ENCODE data around the gene NMRAL1. TPM values are rescaled to one million over a fixed set of nuclear protein-coding genes. Genes with fewer than 3 reads are reported as not detected.

The NMRAL1 gene
- total RNA-seq, 1 donor from 2014 or later = 45.1 TPM

DNA sequence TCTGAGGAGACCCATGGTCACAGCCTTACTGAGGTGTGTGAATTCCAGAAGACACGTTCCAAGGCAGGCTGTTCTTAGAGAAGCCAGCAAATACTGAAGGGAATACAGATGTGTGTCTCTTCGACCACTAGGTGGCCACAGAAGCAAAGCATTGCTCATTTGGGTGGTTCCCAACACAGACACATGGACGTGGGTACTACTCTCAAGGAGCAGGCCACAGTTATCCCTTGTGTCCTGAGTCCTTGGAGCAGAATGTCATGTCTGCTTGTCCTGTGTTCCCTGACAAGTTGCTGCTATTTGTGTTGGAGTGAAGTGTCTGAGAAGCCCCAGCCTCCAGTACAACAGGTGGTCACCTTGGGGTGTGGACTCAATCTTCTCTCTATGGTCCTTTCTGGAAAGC lies 32.0 kb upstream of the NMRAL1 start:
- intact Hi-C loops (cut with micrococcal nuclease) = loop anchor here (1.0 to 10.0 kb wide), 5 partner anchors 9 to 448 kb away; partner anchors contain the start of genes SEC14L5 and UBALD1

DNA sequence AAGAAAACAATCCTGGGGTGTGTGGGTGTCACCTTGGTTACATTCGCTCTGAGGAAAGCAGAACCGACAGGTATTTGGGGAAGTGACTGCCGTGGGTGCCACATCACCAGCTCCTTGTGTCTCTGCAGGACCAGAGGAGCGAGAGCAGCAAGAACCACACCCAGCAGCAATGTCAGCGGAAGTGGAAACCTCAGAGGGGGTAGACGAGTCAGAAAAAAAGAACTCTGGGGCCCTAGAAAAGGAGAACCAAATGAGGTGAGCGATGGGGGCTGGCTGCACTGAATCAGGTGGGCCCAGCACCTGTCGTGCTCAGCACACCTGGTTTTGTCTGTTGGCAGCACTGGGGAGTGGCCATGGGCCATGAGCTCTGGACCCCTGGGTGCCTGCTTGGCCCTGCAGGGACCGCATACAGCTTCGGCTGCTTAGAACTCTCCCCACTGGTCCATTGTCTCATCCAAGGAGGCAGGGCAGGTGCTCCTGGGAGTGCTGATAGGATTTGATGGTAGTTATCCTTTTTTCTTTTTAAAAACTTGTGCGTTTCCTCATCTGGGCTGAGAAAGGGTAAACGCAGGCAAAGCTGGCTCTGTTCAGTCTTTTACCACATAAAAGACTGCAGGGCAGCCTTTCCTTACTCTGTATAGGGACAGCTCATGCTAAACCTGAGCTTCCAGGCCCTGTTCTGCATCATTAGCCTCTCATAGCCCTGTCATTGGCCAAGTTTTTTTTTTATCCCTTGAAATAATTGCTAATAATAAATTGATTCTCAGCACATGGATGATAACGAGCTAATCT lies 31.1 kb upstream of the NMRAL1 start:
- intact Hi-C loops (cut with micrococcal nuclease) = loop anchor here (1.0 to 10.0 kb wide), 6 partner anchors 10 to 449 kb away; partner anchors contain the start of genes HMOX2, SEC14L5 and UBALD1

- intact Hi-C loops (cut with micrococcal nuclease) = loop anchor here (10.0 kb wide), 2 partner anchors 114 to 454 kb away; partner anchors contain the start of genes SEC14L5 and UBALD1
Observed at GRCh38 chr16:4501071-4501478, 26.6 kb upstream of the NMRAL1 start.

DNA sequence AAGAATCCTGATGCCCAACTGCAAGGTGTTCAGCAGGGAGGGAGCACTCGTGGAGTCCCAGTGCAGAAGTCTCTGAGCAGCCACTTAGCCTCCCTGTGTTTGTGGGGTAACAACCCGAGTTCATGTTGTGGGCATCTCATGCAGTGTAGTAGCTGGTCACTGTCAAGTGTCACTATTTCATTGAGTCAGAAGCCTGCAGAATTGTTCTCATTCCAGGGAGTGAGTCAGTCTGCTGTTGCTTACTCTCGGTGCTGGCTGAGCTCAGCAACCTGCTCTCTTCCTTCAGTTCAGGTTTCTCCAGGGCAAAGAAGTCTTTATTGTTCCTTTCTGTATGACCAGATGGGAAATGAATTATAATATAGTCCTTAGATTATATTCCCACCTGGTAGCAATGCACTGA lies 25.8 kb upstream of the NMRAL1 start:
- intact Hi-C loops (cut with micrococcal nuclease) = loop anchor here (10.0 kb wide), 2 partner anchors 115 to 455 kb away; partner anchors contain the start of genes SEC14L5 and UBALD1

DNA sequence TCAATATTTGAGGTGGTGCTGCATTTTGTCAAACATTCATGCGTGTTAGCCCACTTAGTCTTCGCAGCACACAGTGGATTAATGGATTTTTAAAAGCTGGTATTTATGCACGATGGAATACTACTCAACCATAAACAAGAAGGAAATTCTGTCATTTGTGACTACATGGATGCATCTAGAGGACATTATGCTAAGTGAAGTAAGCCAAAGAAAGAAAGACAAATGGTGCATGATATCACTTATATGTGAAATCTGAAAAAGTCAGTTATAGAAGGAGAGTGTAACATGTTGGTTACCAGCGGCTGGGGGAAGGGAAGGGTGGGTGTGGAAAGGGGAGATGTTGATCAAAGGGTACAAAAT lies 24.8 kb upstream of the NMRAL1 start:
- intact Hi-C loops (cut with micrococcal nuclease) = no loop called here

DNA sequence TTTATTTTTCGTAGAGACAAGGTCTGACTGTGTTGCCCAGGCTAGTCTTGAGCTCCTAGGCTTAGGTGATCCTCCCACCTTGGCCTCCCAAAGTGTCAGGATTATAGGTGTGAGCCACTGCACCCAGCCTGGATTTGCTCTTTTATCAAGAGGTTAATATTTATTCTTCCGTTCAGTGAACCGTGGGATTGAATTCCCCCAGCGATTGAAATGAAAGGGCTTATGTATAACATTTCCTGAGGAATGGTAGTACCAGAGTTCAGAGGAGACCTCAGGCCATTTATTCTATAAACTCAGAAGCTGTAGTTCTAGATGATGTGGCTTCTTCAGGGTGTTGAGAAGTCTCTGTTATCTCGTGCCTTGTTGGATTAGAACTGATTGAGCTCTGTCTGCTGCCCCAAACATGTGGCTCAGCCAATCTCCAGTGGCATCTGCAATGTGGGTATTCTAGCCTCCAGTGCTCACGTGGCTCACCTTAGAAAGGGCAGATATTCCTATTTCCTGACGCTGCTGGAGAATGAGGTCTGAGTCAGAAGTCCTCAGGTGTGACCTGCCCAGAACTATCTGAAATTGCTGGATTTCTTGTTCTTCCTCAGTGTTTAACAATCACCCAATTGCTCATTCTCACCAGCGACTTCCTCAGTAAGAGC lies 24.2 kb upstream of the NMRAL1 start:
- intact Hi-C loops (cut with micrococcal nuclease) = no loop called here

GRCh38 chr16:4496305-4496704 lies 21.9 kb upstream of the NMRAL1 start:
- intact Hi-C loops (cut with micrococcal nuclease) = no loop called here

DNA sequence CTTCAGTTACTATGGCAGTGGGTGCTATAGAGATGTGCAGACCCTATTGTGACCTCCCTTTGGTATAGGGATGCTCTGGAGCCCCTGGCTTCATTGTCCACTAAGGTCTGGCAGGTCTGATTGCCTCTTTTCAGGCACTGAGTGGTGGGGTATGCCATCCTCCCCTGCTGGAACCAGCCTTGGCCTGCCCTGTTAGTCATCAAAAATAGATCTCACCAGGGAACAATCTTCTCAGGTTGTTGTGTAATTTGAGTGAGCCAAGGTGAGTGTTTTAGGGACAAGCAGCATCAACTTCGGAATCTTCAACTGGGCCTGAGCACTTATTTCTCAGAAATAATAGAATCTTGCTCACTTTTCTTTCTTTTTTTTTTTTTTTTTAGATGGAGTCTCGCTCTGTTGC lies 21.3 kb upstream of the NMRAL1 start:
- intact Hi-C loops (cut with micrococcal nuclease) = no loop called here

DNA sequence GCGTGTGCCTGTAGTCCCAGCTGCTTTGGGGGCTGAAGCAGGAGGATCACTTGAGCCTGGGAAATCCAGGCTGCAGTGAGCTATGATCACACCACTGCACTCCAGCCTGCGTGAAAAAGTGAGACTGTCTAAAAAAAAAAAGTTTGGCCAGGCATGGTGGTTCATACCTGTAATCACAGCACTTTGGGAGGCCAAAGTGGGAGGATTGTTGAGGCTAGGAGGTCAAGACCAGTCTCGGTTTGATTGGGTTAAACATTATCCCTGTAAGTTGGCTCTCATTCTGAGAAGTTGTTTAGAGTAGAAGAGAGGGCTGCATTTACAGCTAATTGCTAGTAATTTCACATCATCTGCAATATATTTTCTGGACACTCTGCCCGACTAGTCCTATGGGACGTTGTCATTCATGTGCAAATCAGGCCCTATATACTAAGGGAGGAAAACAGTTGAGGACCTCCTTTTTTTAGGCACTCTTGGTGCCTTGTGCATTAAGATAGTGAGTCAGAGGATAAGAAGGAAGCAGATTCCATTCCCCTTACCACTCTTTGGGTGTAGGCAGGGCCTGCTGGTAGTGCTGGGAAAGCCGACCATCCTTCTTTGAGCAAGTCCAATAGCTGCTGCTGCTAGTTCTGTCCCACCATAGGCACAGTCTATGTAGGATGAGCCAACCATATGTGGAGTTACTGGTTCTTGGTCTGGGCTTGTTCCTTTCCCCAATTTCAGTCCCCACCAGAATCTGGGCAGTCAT lies 20.5 kb upstream of the NMRAL1 start:
- intact Hi-C loops (cut with micrococcal nuclease) = no loop called here

- intact Hi-C loops (cut with micrococcal nuclease) = no loop called here
Observed at GRCh38 chr16:4491898-4492297, 17.5 kb upstream of the NMRAL1 start.

- intact Hi-C loops (cut with micrococcal nuclease) = no loop called here
Observed at GRCh38 chr16:4489030-4489429, 14.6 kb upstream of the NMRAL1 start.

DNA sequence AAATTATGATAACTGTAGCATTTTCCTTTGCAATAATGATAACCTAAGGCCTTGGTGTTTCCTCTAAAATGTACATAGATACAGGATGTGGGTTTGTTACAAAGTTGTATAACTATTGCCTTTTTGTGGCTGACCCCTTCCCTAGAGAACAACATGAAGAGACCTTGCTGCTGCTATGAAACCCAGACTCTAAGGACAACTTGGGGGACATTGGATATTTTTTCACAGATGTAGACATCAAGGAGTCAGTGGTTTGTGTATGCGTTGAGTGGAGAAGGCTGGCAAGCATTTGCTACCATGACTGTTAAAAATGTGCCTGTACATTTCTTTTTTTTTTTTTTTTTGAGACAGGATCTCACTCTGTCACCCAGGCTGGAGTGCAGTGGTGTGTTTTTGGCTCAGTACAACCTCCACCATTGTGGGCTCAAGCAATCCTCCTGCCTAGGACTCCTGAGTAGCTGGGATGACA lies 14.1 kb upstream of the NMRAL1 start:
- intact Hi-C loops (cut with micrococcal nuclease) = loop anchor here (1.0 kb wide), 1 partner anchor 12 kb away; the partner anchor contains the start of gene HMOX2

DNA sequence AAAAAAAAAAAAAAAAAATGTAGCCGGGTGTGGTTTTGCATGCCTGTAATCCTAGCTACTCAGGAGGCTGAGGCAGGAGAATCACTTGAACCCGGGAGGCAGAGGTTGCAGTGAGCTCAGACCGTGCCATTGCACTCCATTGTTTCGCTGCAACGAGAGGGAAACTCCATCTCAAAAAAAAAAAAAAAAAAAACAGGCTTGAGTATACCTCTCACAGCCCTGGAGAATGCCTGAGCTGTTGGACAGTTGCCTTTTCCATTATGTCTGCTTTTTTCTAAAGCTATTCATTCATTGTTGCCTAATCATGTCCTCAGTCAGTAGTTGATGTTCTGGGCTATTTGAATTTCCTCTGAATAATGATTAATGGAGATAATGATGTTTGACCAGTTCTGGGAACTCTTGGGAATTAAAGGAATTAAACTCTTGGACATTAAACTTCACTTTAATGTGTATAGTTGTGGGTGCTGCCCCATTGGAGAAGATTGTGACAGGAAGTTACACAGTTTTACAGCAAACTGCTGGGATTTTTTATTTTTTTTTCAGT lies 13.6 kb upstream of the NMRAL1 start:
- intact Hi-C loops (cut with micrococcal nuclease) = loop anchor here (1.0 kb wide), 1 partner anchor 12 kb away; the partner anchor contains the start of gene HMOX2

- intact Hi-C loops (cut with micrococcal nuclease) = no loop called here
Observed at GRCh38 chr16:4486126-4486893, 11.9 kb upstream of the NMRAL1 start.

- intact Hi-C loops (cut with micrococcal nuclease) = no loop called here
Observed at GRCh38 chr16:4481963-4482362, 7.5 kb upstream of the NMRAL1 start.

DNA sequence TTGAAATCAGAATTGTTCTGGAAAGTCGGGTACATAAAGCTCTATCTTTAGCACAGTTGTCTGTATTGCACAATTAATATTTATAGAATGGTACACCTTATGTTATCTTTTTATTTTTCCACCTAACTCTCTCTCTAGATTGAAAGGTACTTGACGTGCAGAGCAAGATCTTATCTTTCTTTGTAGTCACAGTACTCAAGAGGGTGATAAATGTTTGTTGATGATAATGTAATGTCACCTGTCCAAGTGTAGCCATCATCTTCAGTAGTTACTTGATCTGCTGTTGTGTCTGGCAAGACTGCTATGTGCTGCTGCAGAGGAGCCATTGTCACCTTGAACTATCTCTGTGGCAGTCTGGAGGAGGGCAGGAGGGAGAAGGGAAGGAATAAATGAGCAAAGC lies 7.1 kb upstream of the NMRAL1 start:
- intact Hi-C loops (cut with micrococcal nuclease) = no loop called here

GRCh38 chr16:4477966-4478365 lies 3.5 kb upstream of the NMRAL1 start:
- intact Hi-C loops (cut with micrococcal nuclease) = loop anchor here (2.0 to 5.0 kb wide), 7 partner anchors 39 to 481 kb away; partner anchors contain the start of genes CDIP1, MGRN1 and SEC14L5

DNA sequence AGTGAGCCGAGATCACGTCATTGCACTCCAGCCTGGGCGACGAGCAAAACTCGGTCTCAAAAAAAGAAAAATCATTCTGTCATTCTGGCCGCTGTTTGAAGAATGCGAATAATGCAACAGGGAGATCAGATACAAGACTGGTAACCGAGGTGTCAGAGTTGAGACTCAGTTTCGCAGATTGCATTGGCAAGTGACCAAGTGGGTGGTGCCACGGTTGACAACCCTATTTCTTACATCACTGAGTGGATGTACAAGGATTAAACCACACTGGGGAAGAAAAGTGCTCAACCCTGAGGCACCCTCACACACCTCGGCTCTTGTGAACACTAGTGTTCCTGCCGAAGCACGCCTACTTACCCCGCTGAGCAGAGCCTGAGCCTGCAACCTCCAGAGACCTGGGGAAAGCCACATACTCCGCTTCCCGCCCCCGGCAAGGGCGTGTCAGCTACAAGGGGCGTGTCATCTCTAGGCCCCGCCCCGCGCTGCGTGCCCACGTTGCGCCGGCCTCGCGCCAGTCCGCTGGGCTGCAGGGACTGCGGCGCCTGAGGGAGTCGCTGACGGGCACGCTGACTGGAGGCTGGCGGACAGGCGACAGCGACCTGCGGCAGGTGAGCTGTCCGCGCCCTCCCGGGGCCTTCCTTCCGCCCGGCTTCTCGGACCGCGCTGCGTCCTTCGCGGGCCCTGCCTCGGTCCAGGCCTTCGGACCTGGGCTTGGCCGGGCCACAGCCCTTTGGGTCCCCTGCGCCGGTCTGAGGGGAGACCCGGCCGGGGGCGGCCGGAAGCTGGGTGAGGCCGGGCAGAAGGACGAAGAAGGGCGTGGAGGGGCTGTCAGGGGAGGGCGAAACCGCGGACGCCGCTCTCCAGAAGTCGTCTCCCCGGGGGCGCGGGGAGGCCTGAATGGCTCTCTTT lies 1.7 kb upstream of the NMRAL1 start, which contains the start of gene HMOX2:
TSS of gene HMOX2 (plus strand) at position 519 of the 909 bp plus-strand sequence. CDS start 29,127 bp downstream, outside the sequence.
- intact Hi-C loops (cut with micrococcal nuclease) = loop anchor here (1.0 to 5.0 kb wide), 9 partner anchors 12 to 483 kb away; partner anchors contain the start of genes CDIP1, DNAJA3, MGRN1 and SEC14L5

DNA sequence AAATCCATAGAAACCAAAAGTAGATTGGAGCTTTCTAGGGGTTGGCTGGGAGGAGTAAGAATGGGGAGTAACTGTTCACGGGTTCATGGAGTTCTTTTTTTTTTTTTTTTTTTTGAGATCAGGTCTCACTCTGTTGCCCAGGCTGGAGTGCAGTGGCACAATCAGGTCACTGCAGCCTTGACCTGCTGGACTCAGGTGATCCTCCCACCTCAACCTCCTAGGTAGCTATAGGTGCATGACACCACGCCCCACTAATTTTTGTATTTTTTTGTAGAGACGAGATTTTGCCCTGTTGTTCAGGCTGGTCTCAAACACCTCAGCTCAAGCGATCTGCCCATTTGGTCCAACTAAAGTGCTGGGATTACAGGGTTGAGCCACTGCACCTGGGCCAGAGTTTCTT lies 1.5 kb downstream of the NMRAL1 start:
- intact Hi-C loops (cut with micrococcal nuclease) = no loop called here
